Endothelial cell of umbilical vein (primary cell): Measurements from ENCODE around the gene ACE. TPM values are rescaled to one million over a fixed set of nuclear protein-coding genes. Genes with fewer than 3 reads are reported as not detected.

ENCODE experiments used
- BruUV-seq: library from RNA; stranded (reverse); fragments of 400-500 nt; replicated peaks from 2 replicates; lab custom pipeline; 2021; lab: Mats Ljungman, UMichigan
- CTCF ChIA-PET: fragments of 300-600, 350-600 bp; sonication (Branson Sonifier 250); formaldehyde crosslinking; loops from one replicate; lab custom pipeline; 2021; ENCODE audit warnings: antibody characterized with exemption, inconsistent platforms; lab: Charles Lee
- POLR2A ChIA-PET: fragments of 300-600, 350-600 bp; sonication (Branson Sonifier 250); formaldehyde crosslinking; loops from one replicate; lab custom pipeline; 2021; ENCODE audit warnings: antibody characterized with exemption, inconsistent platforms; lab: Charles Lee
- DNase-seq: peaks from one replicate; pipeline ENCODE4 v3.0.0-alpha.2; 2011; ENCODE audit warnings: low read depth, low spot score
- FAIRE-seq: peaks from 2 replicates; lab custom pipeline; 2011; peaks lifted over from hg19 to GRCh38; lab: Jason Lieb, UNC
- H2AFZ ChIP-seq: 2 replicates; pipeline ENCODE4 v1.6.0; 2012; ENCODE audit warnings: low read depth, low read length, control low read depth, inconsistent platforms
- H3K27ac ChIP-seq: 2 replicates; pipeline ENCODE4 v1.5.1; 2011; ENCODE audit warnings: low read depth, mild to moderate bottlenecking, control low read depth, low read length, moderate library complexity; ENCODE audit not compliant: insufficient read depth
- H3K27me3 ChIP-seq, 2 experiments: 2 replicates each; pipeline versions ENCODE4 v1.6.0 to v1.6.1; 2011; ENCODE audit warnings: low read length in 2 of 2, mixed read lengths in 1 of 2; ENCODE audit not compliant: control insufficient read depth in 2 of 2, insufficient read depth in 2 of 2
- H3K36me3 ChIP-seq, 2 experiments: 2 replicates in 1 of 2; 3 replicates in 1 of 2; pipeline ENCODE4 v1.5.1; 2011; ENCODE audit warnings: low read length in 2 of 2, mild to moderate bottlenecking in 1 of 2, moderate library complexity in 1 of 2; ENCODE audit not compliant: control insufficient read depth in 2 of 2, insufficient read depth in 2 of 2; ENCODE audit errors: extremely low read depth in 1 of 2
- H3K4me1 ChIP-seq: 3 replicates; pipeline ENCODE4 v1.5.1; 2011; ENCODE audit warnings: mild to moderate bottlenecking, low read length; ENCODE audit not compliant: control insufficient read depth, insufficient read depth; ENCODE audit errors: extremely low read depth
- H3K4me2 ChIP-seq: 2 replicates; pipeline ENCODE4 v1.6.1; 2011; ENCODE audit warnings: low read length, control low read depth, mixed read lengths; ENCODE audit not compliant: insufficient read depth
- H3K4me3 ChIP-seq, 3 experiments: fragments of 200-600 bp in 1 of 3; sonication (generic), shearing (Covaris generic) in 1 of 3; replicated peaks in 1 of 3; 2 replicates each; pipeline ENCODE4 v1.5.1; 2011 to 2016; ENCODE audit warnings: control low read depth in 3 of 3, low read length in 3 of 3, mild to moderate bottlenecking in 2 of 3, inconsistent platforms in 1 of 3, low read depth in 1 of 3, moderate library complexity in 1 of 3; ENCODE audit not compliant: insufficient read depth in 1 of 3
- H3K79me2 ChIP-seq: 2 replicates; pipeline ENCODE4 v1.6.0; 2012; ENCODE audit warnings: low read length, inconsistent platforms; ENCODE audit not compliant: control insufficient read depth, insufficient read depth
- H3K9ac ChIP-seq: replicated peaks from 2 replicates; pipeline ENCODE3; 2011; ENCODE audit warnings: low read length, control low read depth; ENCODE audit not compliant: insufficient read depth; ENCODE audit errors: extremely low read depth
- H3K9me1 ChIP-seq: replicated peaks from 3 replicates; pipeline ENCODE4 v1.6.0; 2011; ENCODE audit warnings: mild to moderate bottlenecking, low read length; ENCODE audit not compliant: control insufficient read depth, insufficient read depth; ENCODE audit errors: extremely low read depth
- H3K9me3 ChIP-seq: replicated peaks from 2 replicates; pipeline ENCODE4 v1.5.1; 2012; ENCODE audit warnings: low read length, inconsistent platforms; ENCODE audit not compliant: control insufficient read depth, insufficient read depth
- H4K20me1 ChIP-seq: replicated peaks from 2 replicates; pipeline ENCODE3; 2011; ENCODE audit warnings: mild to moderate bottlenecking, low read length; ENCODE audit not compliant: control insufficient read depth, insufficient read depth; ENCODE audit errors: extremely low read depth
- CTCF ChIP-seq, 2 donors: IDR thresholded peaks; 1 replicate in 1 of 2; 2 replicates in 1 of 2; pipeline ENCODE4 v1.5.1; 2011; ENCODE audit warnings: low read length in 2 of 2, mild to moderate bottlenecking in 2 of 2, moderate library complexity in 2 of 2, control low read depth in 1 of 2, inconsistent platforms in 1 of 2, low read depth in 1 of 2; ENCODE audit not compliant: insufficient read depth in 1 of 2; ENCODE audit errors: extremely low read depth in 1 of 2
- JUN ChIP-seq: IDR thresholded peaks from 2 replicates; pipeline ENCODE4 v1.6.1; 2011; ENCODE audit warnings: borderline replicate concordance, low read depth; ENCODE audit not compliant: insufficient read length, insufficient read depth
- dilution Hi-C: fragments of 300-500 bp; cut with MboI; formaldehyde crosslinking; loops from one replicate; pipeline ENCODE4 v1.15.0; 2019; ENCODE audit warnings: low sequenced_read_pairs; ENCODE audit not compliant: extremely low pct_ligation_motif_present
- intact Hi-C: fragments of 100-400 bp; cut with micrococcal nuclease; formaldehyde crosslinking; loops from one replicate; pipeline ENCODE4 v1.10.0; 2022
- polyA plus RNA-seq, 4 experiments: library from polyadenylated mRNA; depleted of rRNA in 3 of 4; stranded (reverse) in 3 of 4; unstranded in 1 of 4; fragments of >200 nt; gene quantifications; 2 replicates each; pipeline versions ENCODE4 v1.2.1 to v1.2.3, GENCODE V29; 2011 to 2012; ENCODE audit warnings: missing spikeins in 1 of 4
- total RNA-seq: library from RNA; stranded (reverse); gene quantifications from 2 replicates; pipeline ENCODE4 v1.2.3, GENCODE V29; 2021

Gene ACE
- total and polyA plus RNA-seq, 2 donors (not counting 3 experiments of a cell fraction or from before 2014, with no cell fraction given): 63.4 to 207 TPM

- BruUV-seq: TSS peak; percentile 69
- POLR2A ChIA-PET: interaction anchor here (1.0 kb wide), 1 partner anchor 124 kb away, joined by 4 read pairs; the partner anchor contains the start of gene MAP3K3
- H3K9me1 ChIP-seq: no peaks in the 10 kb centered on the region
- intact Hi-C loops: loop anchor here (5.0 kb wide), 2 partner anchors 71 to 114 kb away; no protein-coding TSS in a partner anchor
- CTCF ChIA-PET: interaction anchor here (1.0 to 3.2 kb wide), 6 partner anchors 17 to 114 kb away, joined by 4 to 21 read pairs (median 9); no protein-coding TSS in a partner anchor
- DNase-seq (no peak), FAIRE-seq (no peak)
- peaks cover 0 to 21% of the 10 kb centered on the region in 2 experiments for H3K36me3 ChIP-seq
- no peak overlapping the region for H3K27ac ChIP-seq
- H3K9me3 ChIP-seq: no peaks in the 10 kb centered on the region
- no peak overlapping the region for H3K4me2 ChIP-seq
- no peaks in the 10 kb centered on the region for H3K79me2 ChIP-seq
- H2AFZ ChIP-seq: no peak overlapping the region
- dilution Hi-C loops: no loop called here
- no peaks in the 10 kb centered on the region for H4K20me1 ChIP-seq
- peaks cover 2 to 3% of the 10 kb centered on the region in 2 experiments for H3K27me3 ChIP-seq
- no peak overlapping the region for H3K9ac ChIP-seq
- H3K4me1 ChIP-seq: no peaks in the 10 kb centered on the region
- H3K4me3 ChIP-seq: no peak overlapping the region
- peak; percentile 5 to 44 for TF ChIP-seq CTCF (IDR thresholded peaks at IDR 0.05; ENCODE audit: extremely low read depth in 1 of 2, insufficient read depth in 1 of 2, low read depth in 1 of 2, low read length in 2 of 2)
- no peak for TF ChIP-seq JUN
These were observed 21.0 kb downstream of the ACE start for GRCh38 chr17:63497708-63498483.
